GM23338 (cell line): ENCODE results near the gene DAB1. TPM values are rescaled to one million over a fixed set of nuclear protein-coding genes. Genes with fewer than 3 reads are reported as not detected.

Experiments used
- ATAC-seq: fragments of 200-7000 bp; cut with Tn5 transposase; 3 replicates; pipeline ENCODE4 v1.9.1; 2020
- DNase-seq: peaks from one replicate; pipeline ENCODE4 v3.0.0-alpha.2; 2015; ENCODE audit warnings: low spot score
- H2AFZ ChIP-seq: fragments of 200-600 bp; sonication (generic); 2 replicates; pipeline ENCODE4 v1.8.0; 2016; ENCODE audit warnings: antibody characterized with exemption, mild to moderate bottlenecking, moderate library complexity
- H3F3A ChIP-seq: fragments of 200-600 bp; sonication (generic); replicated peaks from 2 replicates; pipeline ENCODE4 v1.8.0; 2017; ENCODE audit warnings: antibody characterized with exemption, mixed run types, low read depth
- H3K27ac ChIP-seq: fragments of 200-600 bp; sonication (generic); 2 replicates; pipeline ENCODE4 v1.6.1; 2016; ENCODE audit warnings: low read depth
- H3K27me3 ChIP-seq: fragments of 200-600 bp; sonication (generic); 2 replicates; pipeline ENCODE4 v1.8.0; 2016; ENCODE audit warnings: mild to moderate bottlenecking, mixed run types, moderate library complexity; ENCODE audit not compliant: insufficient read depth
- H3K36me3 ChIP-seq: fragments of 200-600 bp; sonication (generic); 2 replicates; pipeline ENCODE4 v1.8.0; 2016; ENCODE audit warnings: mild to moderate bottlenecking; ENCODE audit not compliant: insufficient read depth
- H3K4me1 ChIP-seq: fragments of 200-600 bp; sonication (generic); 2 replicates; pipeline ENCODE4 v1.8.0; 2016; ENCODE audit warnings: mild to moderate bottlenecking, moderate library complexity; ENCODE audit not compliant: insufficient read depth
- H3K4me2 ChIP-seq: fragments of 200-600 bp; sonication (generic); 2 replicates; pipeline ENCODE4 v1.7.1; 2017; ENCODE audit warnings: mixed run types
- H3K4me3 ChIP-seq: fragments of 200-600 bp; sonication (generic); 2 replicates; pipeline ENCODE4 v1.6.1; 2016; ENCODE audit warnings: mixed run types
- H3K79me2 ChIP-seq: fragments of 200-600 bp; sonication (generic); replicated peaks from 2 replicates; pipeline ENCODE4 v1.8.0; 2017; ENCODE audit warnings: mild to moderate bottlenecking; ENCODE audit not compliant: insufficient read depth
- H3K9me2 ChIP-seq: fragments of 200-600 bp; sonication (generic); 2 replicates; pipeline ENCODE4 v1.8.0; 2017; ENCODE audit not compliant: insufficient read depth
- H4K20me1 ChIP-seq: fragments of 200-600 bp; sonication (generic); replicated peaks from 2 replicates; pipeline ENCODE4 v1.8.0; 2017; ENCODE audit warnings: mild to moderate bottlenecking; ENCODE audit not compliant: insufficient read depth
- H3K27ac Mint-ChIP-seq: 2 replicates; pipeline ENCODE4 v1.8.0; 2020; ENCODE audit warnings: inconsistent platforms, mild to moderate bottlenecking, moderate library complexity, mixed read lengths
- H3K27me3 Mint-ChIP-seq: 3 replicates; pipeline ENCODE4 v1.8.0; 2022; ENCODE audit warnings: low read depth, mild to moderate bottlenecking, moderate library complexity, mixed read lengths, inconsistent platforms; ENCODE audit not compliant: insufficient read depth, poor library complexity
- H3K36me3 Mint-ChIP-seq: 3 replicates; pipeline ENCODE4 v1.8.0; 2021; ENCODE audit warnings: low read depth, mild to moderate bottlenecking, inconsistent platforms, moderate library complexity, mixed read lengths
- H3K4me1 Mint-ChIP-seq: 3 replicates; pipeline ENCODE4 v1.8.0; 2020; ENCODE audit warnings: mild to moderate bottlenecking, inconsistent platforms, mixed read lengths
- H3K4me3 Mint-ChIP-seq: 3 replicates; pipeline ENCODE4 v1.8.0; 2021; ENCODE audit warnings: moderate library complexity, mild to moderate bottlenecking, inconsistent platforms, mixed read lengths
- H3K9me3 Mint-ChIP-seq: 3 replicates; pipeline ENCODE4 v1.8.0; 2020; ENCODE audit warnings: moderate library complexity, mild to moderate bottlenecking, inconsistent platforms, mixed read lengths
- CREB1 ChIP-seq: fragments of 250-450 bp; sonication (Bioruptor Pico); IDR thresholded peaks from 2 replicates; pipeline ENCODE4 v1.5.0; 2020; ENCODE audit warnings: low read depth, mild to moderate bottlenecking, moderate library complexity
- CTCF ChIP-seq, 2 experiments: fragments of 200-600 bp in 1 of 2; sonication (generic) in 1 of 2; conservative IDR thresholded peaks; 2 replicates each; pipeline versions ENCODE4 v1.5.1 to v1.6.1; 2016 to 2017; ENCODE audit warnings: antibody characterized with exemption in 2 of 2, low read depth in 2 of 2, mild to moderate bottlenecking in 2 of 2, moderate library complexity in 1 of 2
- ETS1 ChIP-seq: IDR thresholded peaks from 2 replicates; pipeline ENCODE4 v1.6.1; 2016; ENCODE audit warnings: antibody characterized with exemption
- EZH2 ChIP-seq: fragments of 200-600 bp; sonication (generic); IDR thresholded peaks from one replicate; pipeline ENCODE4 v1.8.0; 2017; ENCODE audit warnings: antibody characterized with exemption, mild to moderate bottlenecking, low read depth; ENCODE audit not compliant: unreplicated experiment
- EZH2phosphoT487 ChIP-seq: fragments of 200-600 bp; sonication (generic); IDR thresholded peaks from one replicate; pipeline ENCODE4 v1.8.1; 2018; ENCODE audit warnings: antibody characterized with exemption; ENCODE audit not compliant: unreplicated experiment
- JUNB ChIP-seq: IDR thresholded peaks from one replicate; pipeline ENCODE4 v1.6.1; 2016; ENCODE audit warnings: antibody characterized with exemption; ENCODE audit not compliant: unreplicated experiment
- NANOG ChIP-seq: IDR thresholded peaks from 2 replicates; pipeline ENCODE4 v1.6.1; 2016; ENCODE audit warnings: antibody characterized with exemption, borderline replicate concordance
- POLR2AphosphoS5 ChIP-seq: IDR thresholded peaks from 2 replicates; pipeline ENCODE4 v1.6.1; 2016; ENCODE audit warnings: antibody characterized with exemption, low read depth
- REST ChIP-seq: IDR thresholded peaks from one replicate; pipeline ENCODE4 v1.6.1; 2018; ENCODE audit warnings: antibody characterized with exemption; ENCODE audit not compliant: unreplicated experiment
- STAT1 ChIP-seq: IDR thresholded peaks from one replicate; pipeline ENCODE4 v1.6.1; 2016; ENCODE audit warnings: antibody characterized with exemption; ENCODE audit not compliant: unreplicated experiment
- ZNF114 ChIP-seq: fragments of 250-450 bp; sonication (Bioruptor Pico); IDR thresholded peaks from 2 replicates; pipeline ENCODE4 v1.5.0; 2020; ENCODE audit warnings: mild to moderate bottlenecking, moderate library complexity
- ZNF331 ChIP-seq: fragments of 250-450 bp; sonication (Bioruptor Pico); IDR thresholded peaks from 2 replicates; pipeline ENCODE4 v1.5.0; 2020; ENCODE audit warnings: low read depth, mild to moderate bottlenecking, moderate library complexity
- ZNF462 ChIP-seq: fragments of 250-450 bp; sonication (Bioruptor Pico); IDR thresholded peaks from 2 replicates; pipeline ENCODE4 v1.5.0; 2020; ENCODE audit warnings: mild to moderate bottlenecking, moderate library complexity
- polyA plus RNA-seq: library from polyadenylated mRNA; unstranded; fragments of >200 nt; fragmentation: Nextera tagmentation; extraction: Ambion mirVana; gene quantifications from 2 replicates; pipeline ENCODE4 v1.2.1, GENCODE V29; 2016
- total RNA-seq: library from RNA; depleted of rRNA; stranded (reverse); fragments of >200 nt; shearing (Covaris generic); gene quantifications from 2 replicates; pipeline ENCODE4 v1.2.3, GENCODE V29; 2014

The DAB1 gene
- total and polyA plus RNA-seq, 2 experiments from 2014 or later = 12.8 to 14.5 TPM

GRCh38 chr1:57175506-57175905 lies 248.4 kb downstream of the DAB1 start:
- no peak overlapping the region for H3K4me3 ChIP-seq
- no peaks in the 10 kb centered on the region for H3K36me3 ChIP-seq
- 0 out of 2 replicates have a peak, but pooled peaks cover 3% of the 10 kb centered on the region for H3K9me2 ChIP-seq
- no peak overlapping the region for H2AFZ ChIP-seq
- H3K27ac ChIP-seq = no peak overlapping the region
- no peaks in the 10 kb centered on the region for H4K20me1 ChIP-seq
- peaks cover 4% of the 10 kb centered on the region for H3K27me3 Mint-ChIP-seq
- no peaks in the 10 kb centered on the region for H3K27me3 ChIP-seq
- H3K27ac Mint-ChIP-seq = no peak overlapping the region
- ATAC-seq (no peak), DNase-seq (no peak)
- peaks cover 50% of the 10 kb centered on the region for H3K4me1 Mint-ChIP-seq
- H3K4me1 ChIP-seq = peaks cover 20% of the 10 kb centered on the region
- no peaks in the 10 kb centered on the region for H3F3A ChIP-seq
- no peak overlapping the region for H3K4me3 Mint-ChIP-seq
- no peaks in the 10 kb centered on the region for H3K79me2 ChIP-seq
- no peak overlapping the region for H3K4me2 ChIP-seq
- TF ChIP-seq EZH2phosphoT487 (no peak), REST (no peak), ZNF114 (CRISPR knock-in tag) (no peak), NANOG (no peak), ZNF462 (CRISPR knock-in tag) (no peak), STAT1 (no peak), EZH2 (no peak), ZNF331 (no peak), POLR2AphosphoS5 (no peak), ETS1 (no peak), JUNB (no peak), CREB1 (CRISPR knock-in tag) (no peak), CTCF (conservative IDR thresholded peaks at IDR 0.05; ENCODE audit: low read depth in 2 of 2) (no peak)
- peaks cover 17% of the 10 kb centered on the region; the same call in 2 of the 3 replicates for H3K9me3 Mint-ChIP-seq
- peaks cover 19% of the 10 kb centered on the region for H3K36me3 Mint-ChIP-seq
